GM18498 (cell line): ENCODE data around the gene TBC1D8.
"Not testable (repeated sequence)": the region's sequence is repeated elsewhere in the genome, so short reads cannot be mapped to it uniquely, and the experiment has no call there.

Experiments used
- ATAC-seq: cut with Tn5 transposase; IDR thresholded peaks from one replicate; pipeline ENCODE4 v1.9.1; 2021; ENCODE audit warnings: mild to moderate bottlenecking, moderate library complexity; ENCODE audit not compliant: unreplicated experiment

Gene TBC1D8

GRCh38 chr2:101151146-101151858 lies at the start of gene TBC1D8:
Gene TBC1D8 (minus strand): TSS chr2:101151382. CDS start chr2:101151253, 129 bp downstream.
- peak; percentile 87 for ATAC-seq

GRCh38 chr2:101200676-101201075 lies 49.5 kb upstream of the TBC1D8 start:
- ATAC-seq: no peak

- no peak for ATAC-seq
Measured at GRCh38 chr2:101199251-101199791, 48.1 kb upstream of the TBC1D8 start.

- no peak for ATAC-seq
Measured at GRCh38 chr2:101197814-101198213, 46.6 kb upstream of the TBC1D8 start.

GRCh38 chr2:101197215-101197745 lies 46.1 kb upstream of the TBC1D8 start:
- ATAC-seq: no peak

GRCh38 chr2:101195871-101196661 lies 44.9 kb upstream of the TBC1D8 start:
- ATAC-seq: no peak

- ATAC-seq: no peak
Measured at GRCh38 chr2:101193033-101193626, 41.9 kb upstream of the TBC1D8 start.

GRCh38 chr2:101190747-101191516 lies 39.8 kb upstream of the TBC1D8 start:
- no peak for ATAC-seq

GRCh38 chr2:101188683-101189405 lies 37.7 kb upstream of the TBC1D8 start:
- ATAC-seq: no peak

- ATAC-seq: no peak
Measured at GRCh38 chr2:101187131-101187530, 35.9 kb upstream of the TBC1D8 start.

GRCh38 chr2:101185656-101186055 lies 34.5 kb upstream of the TBC1D8 start:
- no peak for ATAC-seq

- ATAC-seq: no peak
Measured at GRCh38 chr2:101185085-101185484, 33.9 kb upstream of the TBC1D8 start.

- ATAC-seq: no peak
Measured at GRCh38 chr2:101179982-101180381, 28.8 kb upstream of the TBC1D8 start.

- no peak for ATAC-seq
Measured at GRCh38 chr2:101176803-101177202, 25.6 kb upstream of the TBC1D8 start.

- no peak for ATAC-seq
Measured at GRCh38 chr2:101175991-101176390, 24.8 kb upstream of the TBC1D8 start.

GRCh38 chr2:101173707-101174295 lies 22.6 kb upstream of the TBC1D8 start:
- ATAC-seq: no peak

- not testable (repeated sequence) for ATAC-seq
Measured at GRCh38 chr2:101169822-101170221, 18.6 kb upstream of the TBC1D8 start.

GRCh38 chr2:101168706-101169105 lies 17.5 kb upstream of the TBC1D8 start:
- no peak for ATAC-seq

- ATAC-seq: not testable (repeated sequence)
Measured at GRCh38 chr2:101167532-101167931, 16.4 kb upstream of the TBC1D8 start.
